HG02973 (cell line): ENCODE results near the gene KRTAP10-3.
"Not testable (repeated sequence)": the region's sequence is repeated elsewhere in the genome, so short reads cannot be mapped to it uniquely, and the experiment has no call there.

Experiments used
- ATAC-seq: cut with Tn5 transposase; IDR thresholded peaks from one replicate; pipeline ENCODE4 v1.9.1; 2021; ENCODE audit warnings: moderate library complexity; ENCODE audit not compliant: unreplicated experiment

KRTAP10-3 gene

DNA sequence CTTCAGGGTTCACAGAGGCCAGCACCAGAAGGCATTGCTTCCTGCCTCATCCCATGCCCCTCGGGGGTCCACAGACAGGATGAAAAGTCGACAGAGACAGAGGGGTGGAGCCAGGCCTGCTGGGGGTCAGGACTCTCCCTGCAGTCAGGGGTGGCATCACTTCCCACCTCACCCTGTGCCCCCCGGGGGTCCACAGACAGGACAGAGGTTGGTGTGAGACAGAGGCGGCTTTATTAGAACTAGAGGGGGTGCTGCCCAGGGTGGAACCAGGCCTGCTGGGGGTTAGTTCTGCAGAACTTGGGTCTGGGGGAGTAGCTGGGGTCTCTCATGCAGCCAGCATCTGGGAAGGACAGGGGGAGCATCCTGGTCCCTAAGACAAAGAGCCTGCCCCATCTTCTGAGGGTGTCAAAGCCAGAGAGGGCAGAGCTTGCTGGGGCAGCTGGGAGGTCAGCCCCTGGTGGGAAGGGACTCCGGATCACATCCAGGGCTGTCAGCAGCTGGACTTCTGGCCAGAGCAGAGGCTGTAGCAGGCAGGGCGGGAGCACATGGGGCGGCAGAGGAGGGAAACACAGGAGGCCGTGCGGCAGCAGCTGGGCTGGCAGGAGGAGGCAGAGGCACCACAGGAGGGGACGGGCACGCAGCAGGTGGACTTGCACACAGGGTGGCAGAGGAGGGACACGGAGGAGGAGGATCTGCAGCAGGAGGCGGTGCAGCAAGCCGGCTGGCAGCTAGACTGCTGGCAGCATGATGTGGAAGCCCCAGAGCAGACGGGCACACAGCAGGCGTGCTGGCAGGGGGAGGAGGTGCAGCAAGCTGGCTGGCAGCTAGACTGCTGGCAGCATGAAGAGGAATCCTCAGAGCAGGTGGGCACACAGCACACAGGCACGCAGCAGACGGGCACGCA lies 32.6 kb upstream of the KRTAP10-3 start:
- ATAC-seq: not testable (repeated sequence)

GRCh38 chr21:44590311-44590721 lies 31.7 kb upstream of the KRTAP10-3 start:
- ATAC-seq: no peak

- ATAC-seq: no peak
These were observed 31.2 kb upstream of the KRTAP10-3 start for GRCh38 chr21:44589586-44590305.

GRCh38 chr21:44589094-44589493 lies 30.5 kb upstream of the KRTAP10-3 start:
- ATAC-seq: no peak

DNA sequence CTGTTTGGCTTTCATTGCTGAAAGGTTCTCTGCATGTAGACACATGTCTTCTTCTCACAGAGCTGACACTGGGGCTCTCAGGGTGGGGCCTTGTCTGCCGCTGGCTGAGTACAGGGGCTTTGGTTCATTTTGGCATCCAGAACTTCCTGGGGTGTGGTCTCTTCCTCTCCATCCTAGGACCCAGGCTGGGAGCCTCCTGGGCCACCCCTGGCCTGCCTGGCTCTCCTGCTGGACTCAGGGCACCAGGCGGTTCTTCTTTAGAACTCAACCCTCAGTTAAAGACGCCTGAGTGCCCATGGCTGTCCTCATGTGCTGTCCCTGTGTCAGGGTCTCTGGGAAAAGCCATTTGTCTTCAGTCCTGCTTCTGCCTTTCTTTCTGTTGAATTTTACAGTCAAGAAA lies 27.3 kb upstream of the KRTAP10-3 start:
- ATAC-seq: no peak

GRCh38 chr21:44583800-44584147 lies 25.2 kb upstream of the KRTAP10-3 start:
- ATAC-seq: no peak

GRCh38 chr21:44583089-44583799 lies 24.6 kb upstream of the KRTAP10-3 start:
- ATAC-seq: no peak

DNA sequence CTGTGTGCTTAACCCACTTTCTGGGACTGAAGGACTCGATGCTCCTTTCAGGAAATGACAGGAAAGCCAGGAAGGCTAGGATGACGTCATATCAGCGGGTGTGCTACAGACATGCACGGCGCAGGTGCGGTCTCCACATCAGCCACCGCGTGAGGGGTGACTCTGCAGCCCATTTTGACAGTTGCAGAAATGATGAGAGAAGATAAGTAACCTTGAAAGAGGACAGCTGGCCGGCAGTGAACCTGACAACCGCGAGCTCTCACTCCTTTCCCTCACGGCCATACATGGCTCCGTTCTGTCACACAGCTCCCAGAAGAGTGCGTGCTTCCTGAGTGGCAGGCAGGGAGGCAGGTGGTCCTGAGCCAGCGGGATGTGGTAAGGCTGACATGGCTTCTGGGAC lies 23.5 kb upstream of the KRTAP10-3 start:
- no peak for ATAC-seq

GRCh38 chr21:44581158-44581557 lies 22.6 kb upstream of the KRTAP10-3 start:
- ATAC-seq: no peak

DNA sequence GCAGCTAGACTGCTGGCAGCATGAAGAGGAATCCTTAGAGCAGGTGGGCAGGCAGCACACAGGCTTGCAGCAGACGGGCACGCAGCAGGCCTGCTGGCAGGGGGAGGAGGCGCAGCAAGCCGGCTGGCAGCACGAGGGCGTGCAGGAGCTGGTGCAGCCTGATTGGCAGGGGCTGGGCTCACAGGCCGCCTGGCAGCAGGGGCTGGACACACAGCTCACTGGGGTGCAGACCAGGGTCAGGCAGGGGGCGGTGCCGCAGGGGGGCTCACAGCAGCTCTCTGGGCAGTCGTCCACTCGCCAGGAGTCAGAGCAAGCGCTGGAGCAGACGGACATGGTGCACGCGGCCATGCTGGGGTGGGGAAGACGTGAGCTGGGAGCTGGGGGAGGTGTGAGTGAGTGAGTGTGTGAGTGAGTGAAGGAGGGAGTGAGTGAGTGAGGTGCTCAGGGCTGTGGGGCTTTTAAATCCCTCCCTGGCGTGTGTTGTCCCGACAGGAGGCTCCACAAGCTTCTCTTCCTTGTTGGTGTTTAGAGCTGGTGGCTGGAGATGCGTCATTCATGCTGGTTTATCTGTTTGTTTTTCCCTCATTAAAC lies 21.7 kb upstream of the KRTAP10-3 start, which contains the start of gene KRTAP10-5:
Gene KRTAP10-5 (minus strand): TSS at position 374 of the 591 bp plus-strand sequence. CDS start 26 bp downstream, at position 348.
- ATAC-seq: not testable (repeated sequence)

- no peak for ATAC-seq
These were observed 21.2 kb upstream of the KRTAP10-3 start for GRCh38 chr21:44579833-44580144.

- ATAC-seq: no peak
These were observed 20.6 kb upstream of the KRTAP10-3 start for GRCh38 chr21:44579056-44579832.

DNA sequence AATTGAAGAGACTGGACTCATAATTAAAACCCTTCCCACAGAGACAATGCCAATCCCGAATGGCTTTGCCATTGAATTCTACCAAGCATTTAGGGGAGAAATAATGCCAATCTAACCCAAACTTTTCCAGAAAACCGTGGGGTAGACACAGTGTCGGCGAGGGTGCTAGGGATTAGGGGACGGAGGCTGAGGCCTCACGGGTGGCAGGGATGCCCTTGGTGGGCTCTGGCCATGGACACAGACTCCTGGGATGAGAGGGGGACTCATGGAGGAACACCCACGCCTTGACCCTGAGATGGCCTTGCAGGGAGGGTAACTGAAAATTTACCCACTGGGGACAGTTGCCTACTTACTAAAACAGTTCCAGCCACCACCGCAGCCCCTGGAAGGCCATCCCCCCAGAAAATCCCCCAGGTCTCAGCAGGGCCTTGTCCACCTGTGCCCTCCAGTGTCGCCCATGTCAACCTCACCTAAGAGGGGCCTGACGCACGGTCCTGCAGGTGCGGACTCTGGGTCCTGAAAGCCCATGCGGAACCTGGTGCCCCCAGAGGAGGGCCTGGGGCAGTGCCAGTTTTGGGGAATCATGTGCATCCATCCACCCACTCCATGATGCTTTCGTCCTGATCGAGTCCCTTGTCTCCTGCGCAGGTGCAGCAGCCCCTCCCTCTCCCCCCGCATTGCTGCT lies 19.9 kb upstream of the KRTAP10-3 start:
- ATAC-seq: no peak

- no peak for ATAC-seq
These were observed 17.4 kb upstream of the KRTAP10-3 start for GRCh38 chr21:44576025-44576420.

DNA sequence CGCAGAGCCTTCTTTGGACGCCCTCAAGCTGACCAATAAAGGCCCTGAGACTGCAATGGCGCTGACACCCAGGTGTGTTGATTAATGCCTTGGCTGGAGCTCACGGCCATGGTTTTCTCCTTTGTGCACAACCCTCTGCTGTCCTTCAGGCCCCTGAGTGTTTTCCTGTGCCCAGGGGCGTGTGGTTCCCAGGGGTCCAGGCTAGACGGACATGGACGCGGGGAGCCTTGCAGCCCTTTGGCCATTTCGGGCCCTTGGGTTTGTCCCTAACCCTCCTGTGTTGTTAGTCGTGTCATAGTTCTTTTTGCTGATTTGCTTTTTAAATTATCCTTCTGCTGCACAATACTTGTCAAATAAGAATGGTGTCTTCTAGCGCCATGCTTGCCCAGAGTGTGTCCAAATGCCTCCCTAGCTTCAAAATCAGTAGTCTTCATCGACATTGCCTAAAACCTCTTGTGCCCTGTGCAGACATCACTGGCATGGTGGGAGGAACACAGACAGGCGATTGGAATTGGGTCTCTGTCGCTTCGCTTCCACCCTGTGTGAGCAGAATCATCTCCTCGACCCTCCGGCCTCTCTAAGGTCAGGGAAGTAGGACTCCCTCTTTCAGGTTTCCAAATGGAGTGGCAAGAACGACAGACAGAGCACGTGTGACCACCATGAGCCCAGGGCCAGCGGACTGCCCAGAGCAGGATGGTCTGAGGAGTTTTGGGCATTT lies 16.9 kb upstream of the KRTAP10-3 start:
- no peak for ATAC-seq

DNA sequence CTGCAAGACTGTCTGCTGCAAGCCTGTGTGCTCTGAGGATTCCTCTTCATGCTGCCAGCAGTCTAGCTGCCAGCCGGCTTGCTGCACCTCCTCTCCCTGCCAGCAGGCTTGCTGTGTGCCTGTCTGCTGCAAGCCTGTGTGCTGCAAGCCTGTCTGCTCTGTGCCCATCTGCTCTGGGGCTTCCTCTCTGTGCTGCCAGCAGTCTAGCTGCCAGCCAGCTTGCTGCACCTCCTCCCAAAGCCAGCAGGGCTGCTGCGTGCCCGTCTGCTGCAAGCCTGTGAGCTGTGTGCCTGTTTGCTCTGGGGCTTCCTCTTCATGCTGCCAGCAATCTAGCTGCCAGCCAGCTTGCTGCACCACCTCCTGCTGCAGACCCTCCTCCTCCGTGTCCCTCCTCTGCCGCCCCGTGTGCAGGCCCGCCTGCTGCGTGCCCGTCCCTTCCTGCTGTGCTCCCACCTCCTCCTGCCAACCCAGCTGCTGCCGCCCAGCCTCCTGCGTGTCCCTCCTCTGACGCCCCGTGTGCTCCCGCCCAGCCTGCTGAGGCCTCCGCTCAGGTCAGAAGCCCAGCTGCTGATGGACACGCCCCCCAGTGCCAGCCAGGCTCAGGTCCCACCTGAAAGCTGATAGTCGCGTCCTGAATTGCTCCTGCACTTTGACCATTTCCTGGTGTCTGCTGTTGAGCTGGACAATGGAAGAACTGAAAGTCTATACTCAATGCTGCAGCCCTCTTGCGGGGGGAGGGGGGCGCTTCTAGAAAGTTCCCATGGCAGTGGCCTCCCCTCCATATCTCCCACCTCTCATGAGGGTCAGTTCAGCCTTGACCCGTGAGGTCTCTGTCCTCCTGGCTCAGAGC lies 16.1 kb upstream of the KRTAP10-3 start:
- ATAC-seq: no peak

DNA sequence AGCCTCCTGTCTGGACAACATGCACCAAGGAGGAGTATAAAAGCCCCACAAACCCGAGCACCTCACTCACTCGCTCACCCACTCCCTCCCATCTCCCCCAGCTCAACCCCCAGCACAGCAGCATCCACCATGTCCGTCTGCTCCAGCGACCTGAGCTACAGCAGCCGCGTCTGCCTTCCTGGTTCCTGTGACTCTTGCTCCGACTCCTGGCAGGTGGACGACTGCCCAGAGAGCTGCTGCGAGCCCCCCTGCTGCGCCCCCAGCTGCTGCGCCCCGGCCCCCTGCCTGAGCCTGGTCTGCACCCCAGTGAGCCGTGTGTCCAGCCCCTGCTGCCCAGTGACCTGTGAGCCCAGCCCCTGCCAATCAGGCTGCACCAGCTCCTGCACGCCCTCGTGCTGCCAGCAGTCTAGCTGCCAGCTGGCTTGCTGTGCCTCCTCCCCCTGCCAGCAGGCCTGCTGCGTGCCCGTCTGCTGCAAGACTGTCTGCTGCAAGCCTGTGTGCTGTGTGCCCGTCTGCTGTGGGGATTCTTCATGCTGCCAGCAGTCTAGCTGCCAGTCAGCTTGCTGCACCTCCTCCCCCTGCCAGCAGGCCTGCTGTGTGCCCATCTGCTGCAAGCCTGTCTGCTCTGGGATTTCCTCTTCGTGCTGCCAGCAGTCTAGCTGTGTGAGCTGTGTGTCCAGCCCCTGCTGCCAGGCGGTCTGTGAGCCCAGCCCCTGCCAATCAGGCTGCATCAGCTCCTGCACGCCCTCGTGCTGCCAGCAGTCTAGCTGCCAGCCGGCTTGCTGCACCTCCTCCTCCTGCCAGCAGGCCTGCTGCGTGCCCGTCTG lies 15.2 kb upstream of the KRTAP10-3 start, which contains the start of gene KRTAP10-4:
Gene KRTAP10-4 (plus strand): TSS at position 100 of the 827 bp plus-strand sequence. CDS start 30 bp downstream, at position 130.
- not testable (repeated sequence) for ATAC-seq
